NCI-H1436 treated with DMSO at 0.1 percent for 48 hours (cell line): ENCODE data around the gene DMWD.

Experiments used
- DNase-seq: peaks from one replicate; lab custom pipeline; 2025; lab: John Stamatoyannopoulos, UW

The DMWD gene

GRCh38 chr19:45792470-45793177, at the start of gene DMWD:
TSS of gene DMWD (minus strand) at chr19:45792845. CDS start at chr19:45792756, 89 bp downstream.
- DNase-seq = peak; percentile 93

GRCh38 chr19:45842198-45842597, 49.6 kb upstream of the DMWD start:
- DNase-seq = no peak

- DNase-seq = no peak
Measured at GRCh38 chr19:45834970-45835369, 42.3 kb upstream of the DMWD start.

- no peak for DNase-seq
Measured at GRCh38 chr19:45828945-45829344, 36.3 kb upstream of the DMWD start.

- DNase-seq = no peak
Measured at GRCh38 chr19:45828523-45828922, 35.9 kb upstream of the DMWD start.

GRCh38 chr19:45827459-45828093, 34.9 kb upstream of the DMWD start:
- DNase-seq = no peak

GRCh38 chr19:45826934-45827333, 34.3 kb upstream of the DMWD start:
- no peak for DNase-seq

- DNase-seq = no peak
Measured at GRCh38 chr19:45825917-45826893, 33.6 kb upstream of the DMWD start.

GRCh38 chr19:45825263-45825605, 32.6 kb upstream of the DMWD start:
- DNase-seq = no peak

GRCh38 chr19:45824531-45825262, 32.1 kb upstream of the DMWD start:
- DNase-seq = no peak

- no peak for DNase-seq
Measured at GRCh38 chr19:45824041-45824471, 31.4 kb upstream of the DMWD start.

- no peak for DNase-seq
Measured at GRCh38 chr19:45823182-45823581, 30.5 kb upstream of the DMWD start.

GRCh38 chr19:45822716-45823115, 30.1 kb upstream of the DMWD start:
- DNase-seq = no peak

- DNase-seq = no peak
Measured at GRCh38 chr19:45821570-45821969, 28.9 kb upstream of the DMWD start.

GRCh38 chr19:45821103-45821521, 28.5 kb upstream of the DMWD start:
- DNase-seq = no peak

GRCh38 chr19:45820413-45821102, 27.9 kb upstream of the DMWD start:
- no peak for DNase-seq

- DNase-seq = no peak
Measured at GRCh38 chr19:45819769-45820168, 27.1 kb upstream of the DMWD start.

GRCh38 chr19:45817725-45818301, 25.2 kb upstream of the DMWD start:
- no peak for DNase-seq

GRCh38 chr19:45817010-45817724, 24.5 kb upstream of the DMWD start:
- DNase-seq = peak; percentile 26
